ENCODE measurements around the gene CLEC16A. TPM values are rescaled to one million over a fixed set of nuclear protein-coding genes. Genes with fewer than 3 reads are reported as not detected.

Gene CLEC16A
- total RNA-seq, 1 experiment from 2014 or later = 12.7 TPM

DNA sequence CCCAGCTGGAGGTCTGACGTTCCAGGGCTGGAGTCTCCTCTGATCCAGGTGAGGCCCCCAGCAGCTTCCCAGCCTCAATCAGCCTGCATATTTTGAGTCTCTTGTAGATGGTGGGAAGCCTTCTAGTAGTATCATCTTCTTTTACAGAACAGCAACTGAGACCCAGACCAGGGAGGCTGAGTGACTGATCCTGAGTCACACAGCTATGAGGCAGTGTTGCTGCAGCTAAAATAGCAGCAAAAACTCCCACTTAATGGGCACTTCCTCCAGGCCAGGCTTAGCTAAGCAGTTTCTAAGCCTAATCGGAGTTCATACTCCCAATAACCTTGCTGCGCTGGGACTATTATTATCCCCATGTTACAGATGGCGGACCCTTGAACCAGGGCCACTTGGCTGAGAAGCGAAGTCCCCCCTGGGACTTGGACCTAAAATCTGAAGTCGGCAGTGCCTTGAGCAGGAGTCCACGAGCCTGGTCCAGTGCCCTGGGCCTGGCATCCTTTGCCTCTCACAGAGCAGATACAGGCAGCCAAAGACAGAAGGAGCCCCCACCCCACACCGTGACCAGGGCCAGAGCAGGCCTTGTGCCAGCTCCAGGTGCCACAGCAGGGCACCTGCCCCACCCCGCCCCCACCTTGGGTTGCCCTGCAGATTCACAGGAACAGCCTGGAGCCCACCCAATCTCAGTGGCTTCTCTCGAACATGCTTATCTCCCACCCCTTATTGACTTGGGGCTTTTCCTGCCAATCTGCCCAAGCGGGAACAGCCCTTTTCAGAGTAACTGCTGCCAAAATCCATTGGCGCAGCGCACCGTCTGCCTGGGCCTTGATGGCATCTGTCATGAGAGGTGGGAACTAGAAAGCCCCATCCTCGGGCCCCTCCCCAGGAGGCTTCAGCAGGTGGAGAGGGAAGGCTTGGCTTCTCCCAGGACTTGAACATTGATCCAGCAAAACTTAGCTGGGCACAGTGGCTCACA, 246.5 kb downstream of the CLEC16A start:
- no peak for DNase-seq (ENCODE audit: low spot score)

GRCh38 chr16:11191665-11192064, 247.3 kb downstream of the CLEC16A start:
- DNase-seq (ENCODE audit: low spot score) = no peak

DNA sequence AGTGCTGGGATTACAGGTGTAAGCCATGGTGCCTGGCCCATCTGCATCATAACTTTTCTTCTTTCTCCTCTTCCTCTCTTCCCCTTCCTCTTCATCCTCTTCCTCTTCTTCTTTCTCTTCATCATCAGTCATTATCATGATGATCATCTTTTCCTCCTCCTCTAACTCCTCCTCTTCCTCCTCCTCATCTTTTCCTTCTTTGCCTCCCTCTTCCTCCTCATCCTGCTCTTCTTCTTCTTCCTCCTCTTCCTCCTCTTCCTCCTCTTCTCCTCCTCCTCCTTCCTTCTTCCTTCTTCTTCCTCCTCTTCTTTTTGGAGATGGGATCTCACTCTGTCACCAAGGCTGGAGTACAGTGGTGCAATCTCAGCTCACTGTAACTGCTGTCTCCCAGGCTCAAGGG, 249.1 kb downstream of the CLEC16A start:
- DNase-seq (ENCODE audit: low spot score) = no peak

DNA sequence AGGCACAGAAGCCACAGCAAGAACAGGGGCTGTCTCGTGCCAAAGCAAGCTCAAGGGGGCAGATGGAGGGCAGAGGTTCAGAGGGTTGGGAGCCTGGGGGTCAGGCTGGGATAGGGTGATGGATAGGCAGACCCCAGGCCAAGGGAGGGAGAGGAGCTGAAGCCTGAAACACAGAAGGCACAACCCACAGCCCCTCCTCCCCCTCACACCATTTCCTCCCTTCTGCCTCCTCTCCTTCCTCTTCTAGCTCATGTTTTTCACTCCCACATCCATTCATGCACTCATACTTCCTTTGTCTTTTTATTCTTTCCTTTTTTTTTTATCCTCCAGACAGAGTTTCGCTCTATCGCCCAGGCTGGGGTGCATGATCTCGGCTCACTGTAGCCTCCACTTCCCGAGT, 250.5 kb downstream of the CLEC16A start:
- DNase-seq (ENCODE audit: low spot score) = no peak

GRCh38 chr16:11196286-11196828, 252.0 kb downstream of the CLEC16A start:
- no peak for DNase-seq (ENCODE audit: low spot score)

GRCh38 chr16:11198375-11198774, 254.0 kb downstream of the CLEC16A start:
- DNase-seq (ENCODE audit: low spot score) = no peak

- DNase-seq (ENCODE audit: low spot score) = peak; percentile 10
Observed at GRCh38 chr16:11198828-11199227, 254.5 kb downstream of the CLEC16A start.

- DNase-seq (ENCODE audit: low spot score) = no peak
Observed at GRCh38 chr16:11200592-11200991, 256.2 kb downstream of the CLEC16A start.

GRCh38 chr16:11201498-11202259, 257.3 kb downstream of the CLEC16A start:
- DNase-seq (ENCODE audit: low spot score) = peak; percentile 67

GRCh38 chr16:11202260-11203091, 258.1 kb downstream of the CLEC16A start:
- DNase-seq (ENCODE audit: low spot score) = no peak

DNA sequence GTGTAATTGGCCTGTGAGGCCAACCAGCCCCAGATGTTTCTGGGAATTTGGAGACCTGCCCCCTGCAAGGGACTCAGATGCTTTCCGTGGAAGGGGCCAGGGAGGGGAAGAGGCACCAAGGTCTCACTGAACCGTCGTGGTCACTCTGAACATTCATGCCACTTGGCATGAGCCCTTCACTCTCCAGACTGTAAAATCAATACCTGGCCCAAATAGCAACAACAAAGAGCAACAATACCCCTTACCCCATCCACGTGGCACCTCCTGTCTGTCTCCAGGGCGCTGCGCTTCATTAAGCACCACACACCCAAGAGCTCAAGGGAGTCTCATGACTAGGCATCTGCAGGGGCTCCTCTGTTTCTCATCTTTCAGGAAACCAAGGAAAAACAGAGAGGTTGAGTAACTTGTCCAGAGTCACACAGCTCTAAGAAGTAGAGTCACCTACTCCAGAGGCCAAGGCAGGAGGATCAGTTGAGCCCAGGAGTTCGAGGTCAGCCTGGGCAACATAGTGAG, 258.8 kb downstream of the CLEC16A start:
- DNase-seq (ENCODE audit: low spot score) = no peak

DNA sequence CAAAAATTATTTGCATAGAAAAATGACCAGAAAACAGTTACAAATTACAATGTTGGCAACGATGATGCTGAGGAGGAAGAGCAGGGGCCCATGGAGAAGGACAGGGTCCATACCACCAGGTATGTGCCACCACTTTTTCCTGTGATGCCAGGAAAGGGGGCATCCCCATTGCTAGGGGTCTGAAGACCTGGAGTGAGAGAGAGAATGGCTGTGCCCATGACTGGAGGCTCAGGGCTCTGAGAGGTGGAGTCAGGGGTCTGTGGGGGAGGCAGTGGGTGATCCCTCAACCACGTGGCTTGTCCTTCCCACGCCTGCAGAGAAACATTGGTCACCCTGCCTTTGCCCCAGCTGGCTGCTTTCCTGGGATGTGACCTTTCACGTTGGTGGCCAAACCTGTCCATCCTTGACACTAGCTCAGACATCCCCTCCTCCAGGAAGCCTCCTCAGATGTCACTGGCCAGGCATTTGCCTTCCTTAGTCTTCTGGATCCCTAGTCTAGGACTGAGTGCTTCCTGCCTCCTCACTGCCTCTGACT, 260.2 kb downstream of the CLEC16A start:
- no peak for DNase-seq (ENCODE audit: low spot score)

- DNase-seq (ENCODE audit: low spot score) = no peak
Observed at GRCh38 chr16:11205065-11205699, 260.8 kb downstream of the CLEC16A start.

DNA sequence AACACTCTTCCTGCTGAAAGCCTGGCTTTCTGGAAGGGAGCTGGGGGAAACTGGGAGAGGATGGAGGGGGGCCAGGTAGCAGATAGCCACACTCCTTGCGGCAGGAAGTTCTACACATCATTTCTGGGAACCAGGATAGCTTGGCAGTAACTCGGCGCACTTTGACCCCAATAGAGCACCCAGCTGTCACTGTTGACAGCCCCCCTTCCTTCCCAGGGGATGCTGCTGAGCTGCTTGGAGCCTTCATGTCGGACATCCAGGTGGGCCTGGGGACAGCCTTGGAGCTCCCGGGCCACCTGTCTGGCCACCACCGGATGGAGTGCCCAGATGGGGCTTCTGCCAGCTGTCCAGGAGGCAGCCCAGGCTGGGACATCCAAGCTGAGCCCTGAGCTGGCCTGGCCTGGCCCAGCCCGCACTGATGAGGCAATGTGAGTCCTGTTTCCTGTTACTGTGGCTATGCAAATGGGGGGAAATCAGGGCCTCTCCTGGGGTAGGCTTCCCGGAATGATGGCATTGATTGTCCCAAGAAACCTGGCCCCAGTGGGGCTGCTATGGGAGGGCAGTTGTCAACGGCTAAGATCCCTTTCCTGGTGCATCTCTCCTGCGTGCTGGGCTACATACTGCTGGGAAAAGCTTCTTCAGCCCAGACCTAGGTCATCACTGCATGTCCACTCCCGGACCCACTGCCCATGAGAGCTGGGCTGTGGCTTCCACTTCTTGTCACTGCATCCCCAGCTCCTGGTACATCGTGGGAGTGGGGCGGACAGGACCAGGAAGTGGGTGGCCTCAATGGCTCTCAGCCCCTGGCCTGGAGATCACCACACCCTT, 261.6 kb downstream of the CLEC16A start:
- DNase-seq (ENCODE audit: low spot score) = no peak

DNA sequence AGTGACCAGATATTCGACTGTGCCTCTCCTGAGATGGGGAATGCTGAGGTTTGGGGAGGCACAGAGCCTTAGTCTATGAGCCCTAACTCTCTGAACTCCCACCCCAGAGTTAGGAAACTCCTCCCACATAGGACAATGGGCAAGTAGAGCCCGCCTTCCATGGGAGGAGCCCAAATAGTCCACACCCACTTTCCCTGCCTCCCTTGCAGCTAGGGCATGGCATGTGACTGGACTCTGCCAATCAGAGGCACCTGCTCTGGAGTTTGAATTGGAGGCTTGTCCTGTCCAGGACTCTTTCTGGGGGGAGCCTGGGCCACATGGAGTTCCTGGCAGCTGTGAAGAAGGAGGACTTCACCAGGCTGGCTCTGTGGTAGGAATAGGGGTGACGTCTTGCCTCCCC, 263.3 kb downstream of the CLEC16A start:
- DNase-seq (ENCODE audit: low spot score) = peak; percentile 25

DNA sequence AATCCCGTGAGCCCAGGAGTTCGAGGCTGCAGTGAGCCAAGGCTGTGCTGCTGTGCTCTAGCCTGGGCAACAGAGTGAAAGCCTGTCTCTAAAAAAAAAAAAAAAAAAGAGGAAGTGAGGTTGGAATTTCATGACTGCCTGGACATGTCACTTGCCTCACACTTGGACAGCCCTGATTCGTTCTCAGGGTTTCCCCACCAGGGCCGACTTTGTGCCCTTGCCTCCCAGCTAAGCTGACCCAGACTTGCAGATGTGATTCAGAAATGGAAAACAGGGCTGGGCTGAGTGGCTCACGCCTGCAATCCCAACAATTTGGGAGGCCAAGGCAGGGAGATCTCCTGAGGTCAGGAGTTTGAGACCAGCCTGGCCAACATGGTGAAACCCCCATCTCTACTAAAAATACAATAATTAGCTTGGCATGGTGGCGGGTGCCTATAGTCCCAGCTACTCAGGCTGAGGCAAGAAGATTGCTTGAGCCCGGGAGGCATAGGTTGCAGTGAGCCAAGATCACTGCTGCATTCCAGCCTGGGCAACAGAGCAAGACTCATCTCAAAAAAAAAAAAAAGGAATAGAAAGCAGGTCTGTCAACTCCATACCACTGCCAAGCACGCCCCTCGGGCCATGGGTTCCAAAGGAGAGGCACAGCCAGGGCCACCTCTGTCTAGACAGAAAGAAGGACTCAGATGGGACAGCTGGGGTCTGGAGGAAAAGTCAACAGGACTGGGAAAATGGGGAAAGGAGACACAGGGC, 264.7 kb downstream of the CLEC16A start:
- DNase-seq (ENCODE audit: low spot score) = no peak

DNA sequence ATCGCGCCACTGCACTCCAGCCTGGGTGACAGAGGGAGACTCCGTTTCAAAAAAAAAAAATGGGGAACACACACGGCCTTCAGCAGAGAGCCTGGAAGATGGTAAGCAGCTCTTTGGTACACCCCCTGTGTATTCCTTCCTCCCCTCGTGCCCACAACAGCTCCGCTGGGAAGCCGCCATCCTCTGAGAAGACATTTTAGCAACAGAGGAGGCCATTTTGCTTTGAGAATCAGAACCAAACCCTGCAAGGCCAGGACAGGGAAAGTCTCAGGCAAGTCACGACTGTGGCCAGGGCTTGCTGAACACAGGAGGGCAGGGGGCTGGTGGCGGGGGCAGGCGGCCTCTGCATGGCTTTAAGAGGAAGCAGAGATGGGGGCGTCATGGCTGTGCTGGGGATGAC, 265.9 kb downstream of the CLEC16A start:
- DNase-seq (ENCODE audit: low spot score) = no peak

DNA sequence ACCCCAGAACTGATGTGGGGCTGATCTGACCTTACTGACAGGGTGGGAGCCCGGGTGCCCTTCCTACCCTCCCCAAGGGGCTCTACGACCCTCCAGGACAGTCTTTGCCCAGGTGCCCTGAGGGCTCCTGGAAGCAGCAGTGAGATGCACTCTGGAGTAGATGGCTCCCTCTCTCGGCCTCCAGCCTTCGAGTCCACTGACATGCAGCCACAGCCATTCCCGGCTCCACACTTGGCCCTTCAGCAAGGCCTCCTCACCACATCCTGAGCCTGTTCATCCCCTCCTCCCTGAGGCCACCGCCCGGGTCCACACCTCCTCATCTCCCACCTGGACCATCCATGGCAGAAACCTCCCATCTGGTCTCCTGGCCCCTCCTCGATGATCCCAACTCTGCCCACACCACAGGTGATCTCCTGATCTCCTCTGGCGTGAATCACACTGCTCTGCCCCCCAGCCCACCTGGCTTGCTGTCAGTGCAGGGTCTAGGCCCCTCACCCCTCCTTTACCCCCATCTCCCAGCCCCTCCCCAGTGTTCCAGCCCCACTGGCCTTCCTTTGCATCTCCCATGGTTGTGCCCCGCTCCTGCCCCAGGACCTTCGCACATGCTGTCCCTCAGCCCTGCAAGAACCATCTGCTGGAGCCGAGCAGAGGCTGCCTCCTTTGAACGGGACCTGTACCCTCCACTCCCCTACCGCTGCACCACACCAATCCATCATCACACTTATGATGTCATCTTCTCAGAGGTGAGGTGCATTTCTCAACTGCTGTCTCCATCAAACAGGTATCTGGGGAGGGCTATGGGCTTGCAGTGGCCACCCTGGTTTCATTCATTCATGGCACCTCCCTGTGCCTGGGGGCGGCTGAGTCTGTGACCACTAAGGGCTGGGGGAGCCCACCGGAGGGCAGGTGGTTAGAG, 267.0 kb downstream of the CLEC16A start:
- DNase-seq (ENCODE audit: low spot score) = no peak

Measured in HT-29 (cell line).